Mesothelial cell of epicardium (in vitro differentiated cells): Measurements from ENCODE around the gene EPN3. TPM values are rescaled to one million over a fixed set of nuclear protein-coding genes. Genes with fewer than 3 reads are reported as not detected.
A peak's percentile ranks its signal among the peaks of the same experiment; 100 is the strongest.

Source experiments
- DNase-seq, 2 experiments: peaks; one replicate each; pipeline ENCODE4 v3.0.0; 2021; ENCODE audit warnings: low spot score in 2 of 2; ENCODE audit not compliant: unreplicated experiment in 2 of 2
- H3K27ac Mint-ChIP-seq: 2 replicates; pipeline ENCODE4 v1.8.0; 2021; ENCODE audit warnings: mixed read lengths
- H3K27me3 Mint-ChIP-seq: 2 replicates; pipeline ENCODE4 v1.8.0; 2021; ENCODE audit warnings: low read depth, mixed read lengths
- H3K36me3 Mint-ChIP-seq: 2 replicates; pipeline ENCODE4 v1.8.0; 2021; ENCODE audit warnings: mixed read lengths
- H3K4me1 Mint-ChIP-seq: 2 replicates; pipeline ENCODE4 v1.8.0; 2021; ENCODE audit warnings: mixed read lengths
- H3K4me3 Mint-ChIP-seq: 2 replicates; pipeline ENCODE4 v1.8.0; 2021; ENCODE audit warnings: mild to moderate bottlenecking, moderate library complexity, mixed read lengths
- H3K9me3 Mint-ChIP-seq: 2 replicates; pipeline ENCODE4 v1.8.0; 2021; ENCODE audit warnings: mixed read lengths
- total RNA-seq: library from RNA; stranded (reverse); gene quantifications from 3 replicates; pipeline ENCODE4 v1.2.1, GENCODE V29; 2021
- TF ChIP-seq, protein P1 (sequence below): fragments of 200-600 bp; sonication (generic); IDR thresholded peaks from one replicate; pipeline ENCODE4 v1.5.0; 2021; ENCODE audit warnings: antibody characterized with exemption; ENCODE audit not compliant: unreplicated experiment

Gene EPN3
- total RNA-seq, 1 donor from 2014 or later = 15.1 TPM

DNA sequence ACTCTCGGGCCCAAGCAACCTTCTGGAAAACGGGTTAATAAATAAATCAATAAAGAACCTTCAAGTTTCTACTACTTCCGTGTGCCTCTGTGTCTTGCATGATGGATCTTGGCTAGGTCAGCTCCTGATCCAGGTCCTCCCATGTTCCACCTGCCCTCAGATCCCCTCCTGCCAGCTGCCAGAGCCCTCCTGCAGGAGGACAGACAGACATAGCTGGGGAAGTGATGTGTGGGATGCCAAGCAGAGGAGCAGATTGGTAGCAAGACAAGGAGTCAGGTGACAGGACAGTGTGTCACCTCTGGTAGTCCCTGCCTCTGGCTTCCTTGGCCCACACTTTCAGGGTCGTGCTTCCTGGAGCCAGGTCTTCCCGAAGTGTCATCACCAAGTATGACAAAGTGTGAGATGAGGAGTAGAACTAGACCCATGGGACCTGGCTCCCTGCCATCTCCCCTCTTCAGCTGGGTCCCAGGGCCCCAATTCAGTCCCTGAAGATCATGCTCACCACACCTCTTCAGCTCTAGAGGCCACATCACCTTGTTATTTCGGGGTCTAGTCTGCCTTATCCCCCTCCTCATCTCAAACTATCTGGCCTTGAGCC is 1.0 kb upstream of the EPN3 start:
- Mint-ChIP-seq H3K27ac (peak overlapping the region; percentile 68), H3K4me3 (peak overlapping the region; percentile 79), H3K36me3 (peaks cover 5% of the 10 kb centered on the region), H3K9me3 (no peaks in the 10 kb centered on the region), H3K4me1 (peaks cover 43% of the 10 kb centered on the region), H3K27me3 (peaks cover 7% of the 10 kb centered on the region)
- TF ChIP-seq, protein P1, sequence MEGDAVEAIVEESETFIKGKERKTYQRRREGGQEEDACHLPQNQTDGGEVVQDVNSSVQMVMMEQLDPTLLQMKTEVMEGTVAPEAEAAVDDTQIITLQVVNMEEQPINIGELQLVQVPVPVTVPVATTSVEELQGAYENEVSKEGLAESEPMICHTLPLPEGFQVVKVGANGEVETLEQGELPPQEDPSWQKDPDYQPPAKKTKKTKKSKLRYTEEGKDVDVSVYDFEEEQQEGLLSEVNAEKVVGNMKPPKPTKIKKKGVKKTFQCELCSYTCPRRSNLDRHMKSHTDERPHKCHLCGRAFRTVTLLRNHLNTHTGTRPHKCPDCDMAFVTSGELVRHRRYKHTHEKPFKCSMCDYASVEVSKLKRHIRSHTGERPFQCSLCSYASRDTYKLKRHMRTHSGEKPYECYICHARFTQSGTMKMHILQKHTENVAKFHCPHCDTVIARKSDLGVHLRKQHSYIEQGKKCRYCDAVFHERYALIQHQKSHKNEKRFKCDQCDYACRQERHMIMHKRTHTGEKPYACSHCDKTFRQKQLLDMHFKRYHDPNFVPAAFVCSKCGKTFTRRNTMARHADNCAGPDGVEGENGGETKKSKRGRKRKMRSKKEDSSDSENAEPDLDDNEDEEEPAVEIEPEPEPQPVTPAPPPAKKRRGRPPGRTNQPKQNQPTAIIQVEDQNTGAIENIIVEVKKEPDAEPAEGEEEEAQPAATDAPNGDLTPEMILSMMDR = no peak
- DNase-seq = no peak

DNA sequence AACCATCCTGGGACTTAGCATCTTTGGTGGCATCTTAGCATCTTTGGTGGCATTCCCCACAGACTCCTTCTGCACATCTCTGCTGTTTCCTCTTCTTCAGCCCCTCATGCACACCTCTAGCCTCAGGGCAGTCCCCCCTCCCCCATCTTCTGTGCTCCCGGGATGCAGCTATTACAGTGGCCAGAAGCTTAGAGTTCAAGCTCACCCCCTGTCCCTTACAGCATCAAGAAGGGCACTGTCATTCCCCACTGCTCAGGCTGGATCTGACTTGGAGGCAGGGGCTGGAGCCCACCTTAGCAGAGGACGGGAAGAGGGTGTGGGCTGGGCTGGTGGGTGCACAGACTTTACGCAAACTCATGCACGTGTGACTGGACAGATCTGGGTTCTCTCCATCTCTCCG is 650 bp downstream of the EPN3 start:
- DNase-seq = no peak
- Mint-ChIP-seq H3K36me3 (peaks cover 5% of the 10 kb centered on the region), H3K27me3 (peaks cover 7% of the 10 kb centered on the region), H3K4me3 (peak overlapping the region; percentile 79), H3K9me3 (no peaks in the 10 kb centered on the region), H3K4me1 (peaks cover 43% of the 10 kb centered on the region), H3K27ac (peak overlapping the region; percentile 96)
- TF ChIP-seq, protein P1 = no peak

DNA sequence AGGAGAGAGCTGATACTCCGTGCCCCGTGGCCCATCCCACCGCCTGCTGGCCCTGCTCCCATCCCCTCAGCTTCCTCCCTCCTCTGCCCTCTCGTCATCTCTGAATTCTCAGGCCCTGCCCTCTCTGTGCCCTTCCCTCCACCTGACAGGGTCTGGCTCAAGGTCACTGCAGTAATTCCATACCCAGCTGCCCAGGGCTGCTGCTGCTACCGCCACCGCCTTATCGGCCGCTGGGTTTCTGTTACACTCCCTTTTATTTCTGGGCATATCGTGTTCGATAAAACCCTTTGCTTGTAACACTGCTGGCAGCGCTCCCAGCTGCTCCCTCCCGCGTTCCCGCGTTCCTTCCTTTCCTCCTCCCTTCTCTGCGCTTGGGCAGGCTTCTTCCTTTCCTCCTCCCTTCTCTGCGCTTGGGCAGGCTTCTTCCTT is 1.2 kb downstream of the EPN3 start:
- no peaks in the 10 kb centered on the region for H3K9me3 Mint-ChIP-seq
- peaks cover 5% of the 10 kb centered on the region for H3K36me3 Mint-ChIP-seq
- TF ChIP-seq, protein P1 = no peak
- H3K27me3 Mint-ChIP-seq = peaks cover 7% of the 10 kb centered on the region
- peaks cover 43% of the 10 kb centered on the region for H3K4me1 Mint-ChIP-seq
- peak overlapping the region; percentile 96 for H3K27ac Mint-ChIP-seq
- peak in 1 of 2 experiments; percentile 67 for DNase-seq
- peak overlapping the region; percentile 79 for H3K4me3 Mint-ChIP-seq

DNA sequence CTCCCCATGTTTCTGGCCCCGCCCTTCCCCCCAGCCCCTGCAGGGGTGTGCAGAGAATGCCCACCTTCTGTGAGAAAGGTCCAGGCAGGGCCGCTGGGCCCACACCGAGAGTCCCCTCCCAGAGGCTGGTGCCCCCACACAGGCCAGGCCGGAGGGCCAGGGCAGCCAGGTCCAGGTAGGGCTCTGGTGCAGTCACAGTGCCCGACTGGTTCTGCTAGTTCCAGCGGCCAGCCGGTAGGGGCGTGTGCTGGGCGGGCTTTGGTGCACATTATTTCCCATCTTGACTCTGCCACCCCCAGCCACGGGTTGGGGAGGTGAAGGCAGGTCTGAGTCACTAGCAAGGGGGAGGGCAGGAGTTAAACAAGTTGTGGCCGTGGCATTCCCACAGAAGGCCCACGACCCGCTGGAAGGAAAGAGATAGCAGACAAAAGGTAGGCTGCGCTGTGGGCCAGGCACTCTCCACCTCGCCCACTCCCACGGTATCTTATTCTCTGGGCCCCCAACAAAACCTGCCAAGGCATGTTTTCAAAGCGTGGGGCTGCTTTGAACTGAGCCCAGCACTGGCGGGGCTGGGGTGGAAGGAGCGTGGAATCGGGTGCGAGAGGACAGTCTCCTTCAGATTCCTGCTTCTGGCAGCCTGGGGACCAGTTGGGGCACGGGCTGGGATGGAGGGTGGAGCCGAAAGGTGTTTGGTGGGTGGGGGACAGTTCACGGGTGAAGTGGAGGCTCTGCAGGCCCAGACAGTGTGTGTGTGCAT is 1.9 kb downstream of the EPN3 start:
- Mint-ChIP-seq H3K27ac (peak overlapping the region; percentile 96), H3K27me3 (peaks cover 7% of the 10 kb centered on the region), H3K4me1 (peaks cover 43% of the 10 kb centered on the region), H3K4me3 (peak overlapping the region; percentile 79), H3K36me3 (peaks cover 5% of the 10 kb centered on the region), H3K9me3 (no peaks in the 10 kb centered on the region)
- peak in 1 of 2 experiments; percentile 57 for DNase-seq
- TF ChIP-seq, protein P1 = peak; percentile 62

DNA sequence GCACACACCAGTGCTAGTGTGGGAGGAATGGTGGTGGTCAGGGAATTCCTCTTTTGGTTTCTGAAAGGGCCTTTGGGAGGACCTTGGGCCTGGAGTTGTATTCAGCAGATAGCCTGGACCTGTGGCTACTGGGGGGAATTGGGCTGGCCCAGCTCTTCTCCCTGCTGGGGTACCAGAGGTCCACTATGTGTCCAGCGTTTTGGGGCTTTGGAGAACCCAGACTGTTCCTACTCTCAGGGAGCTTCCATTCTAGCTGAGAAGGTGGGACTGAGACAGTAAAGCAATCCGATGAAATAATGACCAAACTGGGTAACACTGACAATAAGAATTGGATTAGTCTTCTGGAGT is 2.4 kb downstream of the EPN3 start:
- TF ChIP-seq, protein P1 = no peak
- Mint-ChIP-seq H3K9me3 (no peaks in the 10 kb centered on the region), H3K36me3 (peaks cover 8% of the 10 kb centered on the region), H3K27me3 (peaks cover 7% of the 10 kb centered on the region), H3K27ac (peak overlapping the region; percentile 96), H3K4me3 (peak overlapping the region; percentile 79), H3K4me1 (peaks cover 43% of the 10 kb centered on the region)
- DNase-seq = no peak
